Activated CD4-positive, alpha-beta T cell treated with anti-CD3 and anti-CD28 coated beads, Interleukin-2, amount 50 U/mL, for 16 hours (primary cell): ENCODE results near the gene AGPAT4.
"Not testable (repeated sequence)": the region's sequence is repeated elsewhere in the genome, so short reads cannot be mapped to it uniquely, and the experiment has no call there.

ENCODE experiments used
- DNase-seq: peaks from one replicate; pipeline ENCODE4 v3.0.0-alpha.2; 2020

Gene AGPAT4

GRCh38 chr6:161198783-161199460 lies 74.9 kb downstream of the AGPAT4 start:
- DNase-seq: no peak

- no peak for DNase-seq
Observed at GRCh38 chr6:161198176-161198575, 75.7 kb downstream of the AGPAT4 start.

GRCh38 chr6:161195386-161195785 lies 78.5 kb downstream of the AGPAT4 start:
- DNase-seq: no peak

- no peak for DNase-seq
Observed at GRCh38 chr6:161194374-161194773, 79.5 kb downstream of the AGPAT4 start.

GRCh38 chr6:161192636-161193411 lies 81.0 kb downstream of the AGPAT4 start:
- DNase-seq: no peak

- DNase-seq: no peak
Observed at GRCh38 chr6:161191671-161192070, 82.2 kb downstream of the AGPAT4 start.

- DNase-seq: no peak
Observed at GRCh38 chr6:161191007-161191406, 82.9 kb downstream of the AGPAT4 start.

GRCh38 chr6:161189891-161190290 lies 84.0 kb downstream of the AGPAT4 start:
- DNase-seq: no peak

GRCh38 chr6:161188547-161189465 lies 85.1 kb downstream of the AGPAT4 start:
- DNase-seq: no peak

- DNase-seq: no peak
Observed at GRCh38 chr6:161186173-161186769, 87.6 kb downstream of the AGPAT4 start.

GRCh38 chr6:161181121-161181520 lies 92.7 kb downstream of the AGPAT4 start:
- DNase-seq: no peak

GRCh38 chr6:161178155-161178554 lies 95.7 kb downstream of the AGPAT4 start:
- DNase-seq: not testable (repeated sequence)

- DNase-seq: not testable (repeated sequence)
Observed at GRCh38 chr6:161176428-161176827, 97.4 kb downstream of the AGPAT4 start.

GRCh38 chr6:161172769-161173168 lies 101.1 kb downstream of the AGPAT4 start:
- not testable (repeated sequence) for DNase-seq

GRCh38 chr6:161171207-161171606 lies 102.7 kb downstream of the AGPAT4 start:
- no peak for DNase-seq

GRCh38 chr6:161169696-161170095 lies 104.2 kb downstream of the AGPAT4 start:
- DNase-seq: no peak

- no peak for DNase-seq
Observed at GRCh38 chr6:161169035-161169434, 104.8 kb downstream of the AGPAT4 start.

GRCh38 chr6:161168281-161168891 lies 105.5 kb downstream of the AGPAT4 start:
- no peak for DNase-seq

- DNase-seq: no peak
Observed at GRCh38 chr6:161166677-161167076, 107.2 kb downstream of the AGPAT4 start.

- DNase-seq: no peak
Observed at GRCh38 chr6:161166176-161166575, 107.7 kb downstream of the AGPAT4 start.

GRCh38 chr6:161164182-161164625 lies 109.7 kb downstream of the AGPAT4 start:
- DNase-seq: no peak

GRCh38 chr6:161163466-161164181 lies 110.2 kb downstream of the AGPAT4 start:
- DNase-seq: no peak
